HUES6 (cell line): ENCODE results near the gene ITGB7.

ENCODE experiments used
- H3K27ac ChIP-seq: 2 replicates; pipeline ENCODE4 v1.7.0; 2013; ENCODE audit warnings: low read depth, mild to moderate bottlenecking, low read length, inconsistent platforms
- H3K27me3 ChIP-seq: 2 replicates; pipeline ENCODE4 v1.6.1; 2013; ENCODE audit warnings: low read length; ENCODE audit not compliant: control insufficient read depth, insufficient read depth
- H3K36me3 ChIP-seq: 2 replicates; pipeline ENCODE4 v1.6.1; 2013; ENCODE audit warnings: low read length; ENCODE audit not compliant: control insufficient read depth, insufficient read depth
- H3K4me1 ChIP-seq: 2 replicates; pipeline ENCODE4 v1.6.1; 2013; ENCODE audit warnings: low read length; ENCODE audit not compliant: control insufficient read depth, insufficient read depth
- H3K4me3 ChIP-seq: 2 replicates; pipeline ENCODE4 v1.5.1; 2013; ENCODE audit warnings: low read depth, low read length
- H3K9ac ChIP-seq: one replicate; pipeline ENCODE4 v1.6.1; 2013; ENCODE audit warnings: mild to moderate bottlenecking, low read length
- H3K9me3 ChIP-seq: 2 replicates; pipeline ENCODE4 v1.6.1; 2013; ENCODE audit warnings: low read depth, low read length; ENCODE audit not compliant: control insufficient read depth, insufficient read depth

The ITGB7 gene

DNA sequence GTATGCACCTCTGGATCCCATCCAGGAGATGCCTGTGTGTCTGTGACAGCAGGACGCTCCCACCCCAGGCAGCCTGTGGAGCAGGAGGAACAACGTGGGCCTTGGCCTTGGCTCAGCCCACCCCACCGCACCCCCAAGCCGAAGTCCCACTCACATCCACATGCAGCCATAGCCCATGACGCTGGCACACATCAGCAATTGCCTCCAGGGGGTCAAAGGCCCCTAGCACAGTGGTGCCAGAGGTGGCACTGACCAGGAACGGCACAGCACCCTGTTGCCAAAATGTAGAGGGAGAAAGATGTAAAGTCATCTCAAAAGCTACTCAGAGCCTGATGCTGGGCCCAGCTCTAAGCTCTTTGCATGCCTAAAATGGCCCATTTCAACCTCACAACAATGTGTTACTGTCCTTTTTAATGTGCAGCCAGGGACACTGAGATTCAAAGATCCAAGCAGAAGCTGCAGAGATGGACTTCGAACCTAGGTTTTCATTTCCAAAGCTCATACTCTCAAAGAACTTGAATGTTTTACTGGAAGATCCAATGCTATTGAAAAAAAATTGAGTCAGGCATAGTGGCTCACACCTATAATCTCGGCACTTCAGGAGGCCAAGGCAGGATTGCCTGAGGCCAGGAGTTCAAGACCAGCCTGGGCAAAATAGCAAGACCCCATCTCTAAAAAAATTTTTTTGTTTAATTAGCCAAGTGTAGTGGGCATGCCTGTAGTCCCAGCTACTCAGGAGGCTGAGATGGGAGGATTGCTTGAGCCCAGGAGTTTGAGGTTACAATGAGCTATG, 45.7 kb downstream of the ITGB7 start:
- Histone ChIP-seq H3K36me3 (no peaks in the 10 kb centered on the region), H3K9ac (no peak overlapping the region), H3K4me3 (no peak overlapping the region), H3K9me3 (no peaks in the 10 kb centered on the region), H3K27me3 (peaks cover 39% of the 10 kb centered on the region), H3K27ac (no peak overlapping the region), H3K4me1 (no peaks in the 10 kb centered on the region)

DNA sequence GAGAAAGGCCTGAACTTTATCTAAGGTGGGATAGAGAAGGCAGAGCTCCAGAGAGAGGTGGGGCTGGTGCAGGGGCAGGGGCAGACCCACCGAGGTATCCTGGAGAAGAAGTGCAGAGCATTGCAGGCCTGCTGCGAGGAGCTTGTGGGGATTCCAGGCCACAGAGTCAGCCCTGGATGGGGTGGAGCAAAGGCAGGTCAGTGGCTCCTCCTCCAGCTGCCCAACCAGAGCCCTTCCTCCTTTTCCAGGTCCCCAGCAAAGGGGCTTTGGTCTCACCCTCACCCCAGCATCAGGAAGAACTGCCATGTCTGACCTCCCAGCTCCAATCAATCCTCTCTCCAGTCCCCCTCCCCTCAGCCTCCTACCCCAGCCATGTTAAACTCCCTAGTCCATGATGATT, 46.4 kb downstream of the ITGB7 start:
- Histone ChIP-seq H3K9ac (no peak overlapping the region), H3K4me3 (no peak overlapping the region), H3K36me3 (no peaks in the 10 kb centered on the region), H3K4me1 (no peaks in the 10 kb centered on the region), H3K9me3 (no peaks in the 10 kb centered on the region), H3K27ac (no peak overlapping the region), H3K27me3 (peaks cover 38% of the 10 kb centered on the region)

DNA sequence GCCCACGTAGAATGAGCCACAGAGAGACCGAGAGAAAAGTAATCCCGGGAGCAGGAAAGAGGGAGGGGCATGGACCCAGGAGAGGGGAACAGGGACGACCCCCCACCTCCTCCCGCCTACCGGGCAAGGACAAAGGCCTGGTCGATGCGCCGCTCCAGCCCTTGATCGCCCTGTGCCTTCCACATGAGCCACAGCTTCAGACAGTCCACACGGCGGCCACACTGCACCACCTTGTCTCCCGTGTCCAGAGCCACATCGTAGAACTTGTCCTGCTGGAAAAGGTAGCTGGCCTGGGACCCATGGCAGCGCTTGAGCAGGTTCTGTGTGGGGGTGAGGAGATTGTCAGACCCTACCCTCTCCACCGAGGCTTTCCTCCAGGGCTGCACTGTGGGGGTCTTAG, 47.1 kb downstream of the ITGB7 start:
- no peaks in the 10 kb centered on the region for H3K9me3 ChIP-seq
- peaks cover 38% of the 10 kb centered on the region for H3K27me3 ChIP-seq
- H3K27ac ChIP-seq, result no peak overlapping the region
- no peaks in the 10 kb centered on the region for H3K36me3 ChIP-seq
- H3K9ac ChIP-seq, result no peak overlapping the region
- no peak overlapping the region for H3K4me3 ChIP-seq
- no peaks in the 10 kb centered on the region for H3K4me1 ChIP-seq

DNA sequence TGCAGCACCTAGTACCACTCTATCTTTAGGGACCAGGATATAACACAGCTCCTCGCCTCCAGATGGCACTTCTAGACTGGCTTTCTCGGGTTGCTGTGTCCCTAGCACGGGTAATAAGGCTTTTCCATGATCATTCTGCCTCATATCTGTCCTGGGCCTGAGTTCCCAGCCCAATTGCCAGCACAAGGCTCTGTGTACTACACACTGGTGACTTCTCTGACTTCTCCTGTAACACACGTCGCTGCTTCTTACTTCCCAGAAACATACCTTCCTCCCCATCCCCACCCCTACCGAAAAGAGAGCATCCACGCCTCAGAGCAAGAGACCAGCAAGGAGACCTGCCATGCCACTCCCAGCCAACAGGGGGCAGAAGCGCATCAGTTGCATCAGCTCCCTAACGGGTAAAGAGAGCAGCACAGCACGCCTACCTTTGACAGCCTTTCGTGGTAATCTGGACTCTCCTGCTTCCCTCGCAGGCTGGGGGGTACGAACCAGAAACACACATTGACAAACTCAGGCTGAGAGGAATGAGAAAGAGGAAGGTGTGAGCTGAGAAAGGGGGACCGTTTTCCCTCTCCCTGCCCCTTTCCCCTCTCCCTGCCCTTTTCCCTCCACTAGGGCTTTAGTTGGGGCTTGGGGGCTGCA, 47.7 kb downstream of the ITGB7 start:
- H3K9me3 ChIP-seq, result no peaks in the 10 kb centered on the region

DNA sequence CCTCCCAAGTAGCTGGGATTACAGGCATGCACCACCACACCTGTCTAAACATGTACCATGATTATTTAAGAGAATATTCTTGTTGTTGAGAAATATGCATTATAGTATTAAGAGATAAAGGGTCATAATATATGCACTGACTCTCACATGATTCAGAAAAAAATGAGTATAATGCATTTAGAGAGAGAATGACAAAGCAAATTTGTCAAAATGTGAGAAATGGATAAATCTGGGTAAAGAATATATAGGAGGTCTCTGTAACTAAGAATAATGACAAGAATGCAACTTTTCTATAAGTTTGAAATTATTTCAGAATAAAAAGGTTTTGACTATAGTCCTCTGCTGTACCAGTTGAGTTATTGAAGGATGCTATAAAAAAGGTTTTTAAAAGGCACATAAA, 54.7 kb downstream of the ITGB7 start:
- no peak overlapping the region for H3K27ac ChIP-seq
- H3K9ac ChIP-seq, result no peak overlapping the region
- peaks cover 12% of the 10 kb centered on the region; the same call in 1 of the 2 replicates for H3K27me3 ChIP-seq
- H3K36me3 ChIP-seq, result no peaks in the 10 kb centered on the region
- H3K9me3 ChIP-seq, result no peaks in the 10 kb centered on the region
- no peaks in the 10 kb centered on the region for H3K4me1 ChIP-seq
- no peak overlapping the region for H3K4me3 ChIP-seq

More for the DNA sequence above, 47.7 kb downstream of the ITGB7 start:
- Histone ChIP-seq H3K4me3 (peak overlapping the region; percentile 30; the same call in 1 of the 2 replicates), H3K36me3 (no peaks in the 10 kb centered on the region), H3K27ac (no peak overlapping the region), H3K9ac (no peak overlapping the region), H3K27me3 (peaks cover 42% of the 10 kb centered on the region), H3K4me1 (no peaks in the 10 kb centered on the region)

DNA sequence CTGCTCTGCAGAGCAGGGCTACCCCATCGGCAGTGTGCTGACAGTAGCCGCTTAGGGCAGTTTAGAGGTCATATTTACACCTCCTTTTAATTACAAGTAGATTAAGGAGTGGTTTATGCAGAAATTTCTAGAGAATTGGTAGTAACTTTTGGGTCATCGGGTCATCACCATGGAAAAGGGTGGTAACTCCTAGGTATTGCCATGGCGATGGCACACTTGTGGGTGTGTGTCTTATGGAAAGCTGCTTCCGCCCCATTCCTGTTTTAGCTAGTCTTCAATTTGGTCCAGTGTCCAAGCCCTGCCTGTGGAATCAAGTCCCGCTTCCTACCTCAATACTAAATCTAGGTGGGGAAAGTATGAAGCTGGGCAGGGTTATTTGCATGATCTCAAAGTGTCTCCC, 56.0 kb downstream of the ITGB7 start:
- no peak overlapping the region for H3K4me3 ChIP-seq
- no peaks in the 10 kb centered on the region for H3K9me3 ChIP-seq
- H3K36me3 ChIP-seq, result no peaks in the 10 kb centered on the region
- peaks cover 12% of the 10 kb centered on the region; the same call in 1 of the 2 replicates for H3K27me3 ChIP-seq
- no peaks in the 10 kb centered on the region for H3K4me1 ChIP-seq
- H3K9ac ChIP-seq, result no peak overlapping the region
- no peak overlapping the region for H3K27ac ChIP-seq

DNA sequence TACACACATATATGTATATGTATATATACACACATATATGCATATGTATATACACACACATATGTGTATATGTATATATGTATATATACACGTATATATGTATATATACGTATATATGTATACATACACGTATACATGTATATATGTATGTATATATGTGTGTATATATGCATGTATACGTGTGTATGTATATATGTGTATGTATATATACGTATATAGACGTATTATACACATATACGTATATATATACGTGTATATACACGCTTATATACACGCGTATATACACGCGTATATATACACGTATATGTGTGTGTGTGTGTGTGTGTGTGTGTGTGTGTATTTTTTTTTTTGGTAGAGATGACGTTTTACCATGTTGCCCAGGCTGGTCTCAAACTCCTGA, 59.4 kb downstream of the ITGB7 start:
- Histone ChIP-seq H3K4me1 (no peaks in the 10 kb centered on the region), H3K9me3 (no peaks in the 10 kb centered on the region), H3K27ac (no peak overlapping the region), H3K36me3 (no peaks in the 10 kb centered on the region), H3K9ac (no peak overlapping the region), H3K27me3 (no peaks in the 10 kb centered on the region), H3K4me3 (no peak overlapping the region)

DNA sequence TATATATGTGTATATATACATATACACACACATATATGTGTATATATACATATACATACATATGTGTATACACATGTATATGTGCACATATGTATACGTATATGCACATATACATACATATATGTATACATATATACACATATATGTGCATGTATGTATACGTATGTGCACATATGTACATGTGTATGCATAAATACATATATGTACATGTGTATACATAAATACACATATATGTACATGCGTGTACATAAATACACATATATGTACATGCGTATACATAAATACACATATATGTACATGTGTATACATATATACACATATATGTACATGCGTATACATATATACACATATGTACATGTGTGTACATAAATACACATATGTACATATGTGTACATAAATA, 59.9 kb downstream of the ITGB7 start:
- Histone ChIP-seq H3K4me3 (no peak overlapping the region), H3K9ac (no peak overlapping the region), H3K27ac (no peak overlapping the region), H3K36me3 (no peaks in the 10 kb centered on the region), H3K9me3 (no peaks in the 10 kb centered on the region), H3K27me3 (no peaks in the 10 kb centered on the region), H3K4me1 (no peaks in the 10 kb centered on the region)

DNA sequence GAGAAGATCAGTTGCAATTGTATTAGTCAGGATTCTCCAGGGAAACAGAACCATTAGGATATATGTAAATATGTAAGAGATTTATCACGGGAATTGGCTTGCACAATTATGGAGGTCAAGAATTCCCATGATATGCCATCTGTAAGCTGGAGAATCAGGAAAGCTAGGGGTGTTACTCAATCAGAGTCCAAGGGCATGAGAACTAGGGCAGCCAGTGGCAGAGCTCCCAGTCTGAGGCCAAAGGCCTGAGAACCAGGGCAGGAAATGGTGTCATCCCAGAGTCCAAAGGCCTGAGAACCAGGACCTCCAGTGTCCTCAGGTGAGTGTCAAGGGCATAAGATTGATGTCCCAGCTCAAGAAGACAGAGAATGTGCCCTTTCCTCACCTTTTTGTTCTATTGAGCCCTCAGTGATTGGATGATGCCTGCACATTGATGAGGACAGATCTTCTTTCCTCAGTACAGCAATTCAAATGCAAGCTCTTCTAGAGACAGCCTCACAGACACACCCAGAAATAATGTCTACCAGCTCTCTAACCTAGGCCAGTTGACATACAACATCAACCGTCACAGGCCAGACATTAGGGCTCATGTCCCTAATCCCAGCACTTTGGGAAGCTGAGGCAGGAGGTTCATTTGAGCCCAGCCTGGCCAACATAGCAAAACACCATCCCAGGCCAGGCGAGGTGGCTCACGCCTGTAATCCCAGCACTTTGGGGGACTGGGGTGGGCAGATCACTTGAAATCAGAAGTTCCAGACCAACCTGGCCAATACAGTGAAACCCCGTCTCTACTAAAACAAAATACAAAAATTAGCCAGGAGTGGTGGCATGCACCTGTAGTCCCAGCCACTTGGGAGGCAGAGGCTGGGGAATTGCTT, 61.4 kb downstream of the ITGB7 start:
- H3K9ac ChIP-seq, result no peak overlapping the region

DNA sequence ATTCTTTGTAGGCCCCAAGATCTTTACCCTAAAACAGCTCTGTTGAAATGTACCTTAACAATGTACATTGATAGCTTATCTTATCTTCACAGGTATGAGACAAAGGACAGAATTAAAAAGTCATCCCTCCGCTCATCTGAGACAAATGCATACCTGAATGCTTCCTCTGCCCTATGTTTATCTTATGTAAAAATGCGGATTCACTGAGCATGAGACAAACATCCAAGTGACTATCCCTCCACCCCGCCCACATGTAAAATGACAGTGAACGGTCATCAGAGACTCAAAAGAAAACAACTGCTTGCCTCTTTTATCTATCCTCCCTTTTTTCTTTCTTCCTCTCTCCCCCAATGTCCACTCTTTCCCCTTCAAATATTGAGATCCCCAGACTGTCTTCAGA, 63.7 kb downstream of the ITGB7 start:
- Histone ChIP-seq H3K27ac (no peak overlapping the region), H3K36me3 (no peaks in the 10 kb centered on the region), H3K9ac (no peak overlapping the region), H3K4me3 (no peak overlapping the region), H3K9me3 (peaks cover 12% of the 10 kb centered on the region), H3K27me3 (no peaks in the 10 kb centered on the region), H3K4me1 (no peaks in the 10 kb centered on the region)

More for the DNA sequence above, 61.4 kb downstream of the ITGB7 start:
- Histone ChIP-seq H3K27ac (no peak overlapping the region), H3K4me1 (no peaks in the 10 kb centered on the region), H3K27me3 (no peaks in the 10 kb centered on the region), H3K4me3 (no peak overlapping the region), H3K9me3 (no peaks in the 10 kb centered on the region), H3K36me3 (no peaks in the 10 kb centered on the region)
